ENCODE data around the gene SH2D1B.

SH2D1B gene

GRCh38 chr1:162360874-162361260 lies 51.1 kb downstream of the SH2D1B start:
- Mint-ChIP-seq H3K4me1 (peaks cover 11% of the 10 kb centered on the region), H3K4me3 (no peak overlapping the region), H3K27ac (no peak overlapping the region), H3K9me3 (no peaks in the 10 kb centered on the region), H3K36me3 (ENCODE audit: low read depth) (peaks cover 11% of the 10 kb centered on the region), H3K27me3 (ENCODE audit: low read depth) (peaks cover 5% of the 10 kb centered on the region)
- TF ChIP-seq CTCF (IDR thresholded peaks at IDR 0.05; ENCODE audit: unreplicated experiment in 3 of 3), result no peak

- TF ChIP-seq CTCF (IDR thresholded peaks at IDR 0.05; ENCODE audit: unreplicated experiment in 3 of 3), result no peak
- Mint-ChIP-seq H3K27ac (no peak overlapping the region), H3K9me3 (no peaks in the 10 kb centered on the region), H3K4me1 (peaks cover 11% of the 10 kb centered on the region), H3K27me3 (ENCODE audit: low read depth) (peaks cover 5% of the 10 kb centered on the region), H3K36me3 (ENCODE audit: low read depth) (peaks cover 11% of the 10 kb centered on the region), H3K4me3 (no peak overlapping the region)
Observed at GRCh38 chr1:162360237-162360873, 51.6 kb downstream of the SH2D1B start.

GRCh38 chr1:162359523-162360236 lies 52.3 kb downstream of the SH2D1B start:
- Mint-ChIP-seq H3K4me3 (no peak overlapping the region), H3K27me3 (ENCODE audit: low read depth) (peaks cover 5% of the 10 kb centered on the region), H3K4me1 (peaks cover 8% of the 10 kb centered on the region), H3K36me3 (ENCODE audit: low read depth) (peaks cover 11% of the 10 kb centered on the region), H3K9me3 (no peaks in the 10 kb centered on the region), H3K27ac (no peak overlapping the region)
- no peak for TF ChIP-seq CTCF (IDR thresholded peaks at IDR 0.05; ENCODE audit: unreplicated experiment in 3 of 3)

GRCh38 chr1:162358928-162359327 lies 53.0 kb downstream of the SH2D1B start:
- H3K36me3 Mint-ChIP-seq (ENCODE audit: low read depth), result peaks cover 11% of the 10 kb centered on the region

GRCh38 chr1:162357681-162358266 lies 54.2 kb downstream of the SH2D1B start:
- Mint-ChIP-seq H3K27ac (peak overlapping the region in 1 of 3 experiments; percentile 41), H3K4me3 (no peak overlapping the region), H3K36me3 (ENCODE audit: low read depth) (peaks cover 11% of the 10 kb centered on the region), H3K27me3 (ENCODE audit: low read depth) (peaks cover 5% of the 10 kb centered on the region), H3K4me1 (peaks cover 5% of the 10 kb centered on the region), H3K9me3 (no peaks in the 10 kb centered on the region)
- peak in 2 of 3 experiments; percentile 11 to 41 for TF ChIP-seq CTCF (IDR thresholded peaks at IDR 0.05; ENCODE audit: unreplicated experiment in 3 of 3)

More at GRCh38 chr1:162358928-162359327, 53.0 kb downstream of the SH2D1B start:
- no peak overlapping the region for H3K27ac Mint-ChIP-seq
- peaks cover 5% of the 10 kb centered on the region for H3K27me3 Mint-ChIP-seq (ENCODE audit: low read depth)
- no peaks in the 10 kb centered on the region for H3K9me3 Mint-ChIP-seq
- TF ChIP-seq CTCF (IDR thresholded peaks at IDR 0.05; ENCODE audit: unreplicated experiment in 3 of 3), result no peak
- no peak overlapping the region for H3K4me3 Mint-ChIP-seq
- H3K4me1 Mint-ChIP-seq, result peaks cover under 1% of the 10 kb centered on the region

Data from nephron (organoid).